ENCODE measurements around the gene SMG5. TPM values are rescaled to one million over a fixed set of nuclear protein-coding genes. Genes with fewer than 3 reads are reported as not detected.

SMG5 gene
- total and polyA plus RNA-seq, 2 experiments from 2014 or later = 25.9 to 118 TPM

DNA sequence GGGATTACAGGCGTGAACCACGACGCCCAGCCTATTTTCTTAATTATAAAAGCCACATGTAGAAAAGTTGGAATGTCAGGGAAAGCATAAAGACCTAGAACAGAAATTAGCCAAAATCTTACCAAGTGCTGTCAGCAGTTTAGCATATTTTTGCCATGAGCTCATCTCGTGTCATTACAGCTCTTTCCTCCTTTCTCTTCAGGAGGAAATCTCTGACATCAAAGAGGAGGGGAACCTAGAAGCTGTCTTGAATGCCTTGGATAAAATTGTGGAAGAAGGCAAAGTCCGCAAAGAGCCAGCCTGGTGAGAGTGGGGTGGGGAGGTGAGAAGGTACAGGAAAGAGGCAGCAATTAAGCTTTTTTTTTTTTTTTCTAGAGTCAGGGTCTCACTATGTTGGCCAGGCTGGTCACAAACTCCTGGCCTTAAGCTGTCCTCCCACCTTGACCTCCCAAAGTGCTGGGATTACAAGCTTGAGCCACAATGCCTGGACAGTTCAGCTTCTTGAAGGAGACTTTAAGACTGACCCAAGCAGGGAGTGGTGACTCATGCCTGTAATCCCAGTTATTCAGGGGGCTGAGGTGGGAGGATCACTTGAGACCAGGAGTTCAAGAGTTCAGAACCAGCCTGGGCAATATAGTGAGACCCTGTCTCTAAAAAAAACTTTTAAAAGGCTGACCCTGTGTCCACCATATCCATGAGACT lies 49.0 kb downstream of the SMG5 start:
- no peak overlapping the region for H3K27ac ChIP-seq (ENCODE audit: low read depth)
- Mint-ChIP-seq H3K27me3 (ENCODE audit: insufficient read depth, low read depth, poor library complexity) (peaks cover 8% of the 10 kb centered on the region), H3K4me3 (no peak overlapping the region), H3K9me3 (no peaks in the 10 kb centered on the region), H3K27ac (no peak overlapping the region), H3K4me1 (no peaks in the 10 kb centered on the region), H3K36me3 (ENCODE audit: low read depth) (peaks cover 42% of the 10 kb centered on the region)
- peaks cover 12% of the 10 kb centered on the region; the same call in 1 of the 2 replicates for H3F3A ChIP-seq (replicated peaks; ENCODE audit: low read depth)
- no peaks in the 10 kb centered on the region for H3K79me2 ChIP-seq (replicated peaks; ENCODE audit: insufficient read depth)
- no peaks in the 10 kb centered on the region for H3K27me3 ChIP-seq (ENCODE audit: insufficient read depth)
- H4K20me1 ChIP-seq (replicated peaks; ENCODE audit: insufficient read depth) = no peaks in the 10 kb centered on the region
- no peak for DNase-seq (ENCODE audit: low spot score)
- no peak for ATAC-seq
- TF ChIP-seq CREB1 (CRISPR knock-in tag; IDR thresholded peaks at IDR 0.05; ENCODE audit: low read depth) (no peak), STAT1 (IDR thresholded peaks at IDR 0.05; ENCODE audit: unreplicated experiment) (no peak), REST (IDR thresholded peaks at IDR 0.05; ENCODE audit: unreplicated experiment) (no peak)
- no peak overlapping the region for H3K4me3 ChIP-seq
- H3K4me1 ChIP-seq (ENCODE audit: insufficient read depth) = no peaks in the 10 kb centered on the region
- no peak overlapping the region for H3K4me2 ChIP-seq
- H2AFZ ChIP-seq = no peak overlapping the region
- peaks cover 12% of the 10 kb centered on the region for H3K36me3 ChIP-seq (ENCODE audit: insufficient read depth)
- no peaks in the 10 kb centered on the region for H3K9me2 ChIP-seq (ENCODE audit: insufficient read depth)

DNA sequence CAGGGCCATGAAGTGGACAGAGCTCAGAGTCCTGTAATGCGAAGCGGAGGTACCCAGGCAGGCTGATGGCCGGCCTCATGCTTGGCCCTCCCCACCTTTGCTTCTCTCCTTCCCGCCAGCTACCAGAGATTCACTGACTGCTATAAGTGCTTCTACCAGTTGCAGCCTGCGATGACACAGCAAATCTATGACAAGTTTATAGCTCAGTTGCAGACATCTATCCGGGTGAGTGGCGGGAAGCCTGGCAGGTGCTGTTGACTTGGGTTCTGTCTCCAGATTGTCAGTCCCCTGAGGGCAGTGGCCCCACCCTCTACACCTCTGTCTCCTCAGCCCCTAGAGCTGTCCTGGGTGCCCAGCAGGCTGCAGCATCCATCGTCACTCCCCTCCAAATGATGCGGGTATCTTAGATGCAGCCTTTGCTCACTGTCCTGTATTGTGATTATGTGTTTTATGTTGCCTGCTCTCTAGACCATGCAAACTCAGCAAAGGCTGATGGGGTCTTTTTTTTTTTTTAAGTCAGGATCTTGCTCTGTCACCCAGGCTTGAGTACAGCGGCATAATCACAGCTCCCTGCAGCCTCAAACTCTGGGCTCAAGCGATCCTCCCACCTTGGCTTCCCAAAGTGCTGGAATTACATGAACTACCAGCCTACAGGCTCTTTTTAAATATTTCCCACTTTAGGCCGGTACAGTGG lies 50.3 kb downstream of the SMG5 start:
- Histone ChIP-seq H3K4me1 (ENCODE audit: insufficient read depth) (no peaks in the 10 kb centered on the region), H3K9me2 (ENCODE audit: insufficient read depth) (no peaks in the 10 kb centered on the region), H3F3A (replicated peaks; ENCODE audit: low read depth) (peaks cover 12% of the 10 kb centered on the region; the same call in 1 of the 2 replicates), H2AFZ (no peak overlapping the region), H4K20me1 (replicated peaks; ENCODE audit: insufficient read depth) (no peaks in the 10 kb centered on the region), H3K27me3 (ENCODE audit: insufficient read depth) (no peaks in the 10 kb centered on the region), H3K36me3 (ENCODE audit: insufficient read depth) (peaks cover 12% of the 10 kb centered on the region), H3K27ac (ENCODE audit: low read depth) (0 out of 2 replicates have a peak overlapping the region, but pooled peaks have one; percentile 39), H3K4me2 (no peak overlapping the region), H3K79me2 (replicated peaks; ENCODE audit: insufficient read depth) (no peaks in the 10 kb centered on the region), H3K4me3 (no peak overlapping the region)
- no peaks in the 10 kb centered on the region for H3K9me3 Mint-ChIP-seq
- H3K36me3 Mint-ChIP-seq (ENCODE audit: low read depth) = peaks cover 40% of the 10 kb centered on the region
- H3K4me1 Mint-ChIP-seq = no peaks in the 10 kb centered on the region
- DNase-seq (ENCODE audit: low spot score) (no peak), ATAC-seq (peak; percentile 23; the same call in 2 of the 3 replicates)
- peaks cover 8% of the 10 kb centered on the region for H3K27me3 Mint-ChIP-seq (ENCODE audit: insufficient read depth, low read depth, poor library complexity)
- H3K27ac Mint-ChIP-seq = peak overlapping the region; percentile 74
- H3K4me3 Mint-ChIP-seq = no peak overlapping the region
- no peak for TF ChIP-seq STAT1 (IDR thresholded peaks at IDR 0.05; ENCODE audit: unreplicated experiment)
- TF ChIP-seq ZNF331 (CRISPR knock-in tag; IDR thresholded peaks at IDR 0.05; ENCODE audit: low read depth) = no peak
- TF ChIP-seq JUNB (IDR thresholded peaks at IDR 0.05; ENCODE audit: unreplicated experiment) = no peak
- TF ChIP-seq EZH2phosphoT487 (IDR thresholded peaks at IDR 0.05; ENCODE audit: unreplicated experiment) = no peak
- no peak for TF ChIP-seq POLR2AphosphoS5 (IDR thresholded peaks at IDR 0.05; ENCODE audit: low read depth)
- no peak for TF ChIP-seq ZNF114 (CRISPR knock-in tag; IDR thresholded peaks at IDR 0.05)
- TF ChIP-seq, protein P1, sequence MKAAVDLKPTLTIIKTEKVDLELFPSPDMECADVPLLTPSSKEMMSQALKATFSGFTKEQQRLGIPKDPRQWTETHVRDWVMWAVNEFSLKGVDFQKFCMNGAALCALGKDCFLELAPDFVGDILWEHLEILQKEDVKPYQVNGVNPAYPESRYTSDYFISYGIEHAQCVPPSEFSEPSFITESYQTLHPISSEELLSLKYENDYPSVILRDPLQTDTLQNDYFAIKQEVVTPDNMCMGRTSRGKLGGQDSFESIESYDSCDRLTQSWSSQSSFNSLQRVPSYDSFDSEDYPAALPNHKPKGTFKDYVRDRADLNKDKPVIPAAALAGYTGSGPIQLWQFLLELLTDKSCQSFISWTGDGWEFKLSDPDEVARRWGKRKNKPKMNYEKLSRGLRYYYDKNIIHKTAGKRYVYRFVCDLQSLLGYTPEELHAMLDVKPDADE (IDR thresholded peaks at IDR 0.05) = no peak
- no peak for TF ChIP-seq CREB1 (CRISPR knock-in tag; IDR thresholded peaks at IDR 0.05; ENCODE audit: low read depth)

Measured in GM23338 (cell line).